Measurements from ENCODE around the gene MAP1LC3B2.

MAP1LC3B2 gene
- long read RNA-seq, donor 1, result 0 reads
- long read RNA-seq, donor 2, result 0 reads
- long read RNA-seq, donor 3, result 0 reads
- long read RNA-seq, donor 4, result 0 reads
- long read RNA-seq, donor 5, result 0 reads
- long read RNA-seq, donor 6, result 0 reads
- long read RNA-seq, donor 7, result 0 reads
- long read RNA-seq, donor 8, result 0 reads

DNA sequence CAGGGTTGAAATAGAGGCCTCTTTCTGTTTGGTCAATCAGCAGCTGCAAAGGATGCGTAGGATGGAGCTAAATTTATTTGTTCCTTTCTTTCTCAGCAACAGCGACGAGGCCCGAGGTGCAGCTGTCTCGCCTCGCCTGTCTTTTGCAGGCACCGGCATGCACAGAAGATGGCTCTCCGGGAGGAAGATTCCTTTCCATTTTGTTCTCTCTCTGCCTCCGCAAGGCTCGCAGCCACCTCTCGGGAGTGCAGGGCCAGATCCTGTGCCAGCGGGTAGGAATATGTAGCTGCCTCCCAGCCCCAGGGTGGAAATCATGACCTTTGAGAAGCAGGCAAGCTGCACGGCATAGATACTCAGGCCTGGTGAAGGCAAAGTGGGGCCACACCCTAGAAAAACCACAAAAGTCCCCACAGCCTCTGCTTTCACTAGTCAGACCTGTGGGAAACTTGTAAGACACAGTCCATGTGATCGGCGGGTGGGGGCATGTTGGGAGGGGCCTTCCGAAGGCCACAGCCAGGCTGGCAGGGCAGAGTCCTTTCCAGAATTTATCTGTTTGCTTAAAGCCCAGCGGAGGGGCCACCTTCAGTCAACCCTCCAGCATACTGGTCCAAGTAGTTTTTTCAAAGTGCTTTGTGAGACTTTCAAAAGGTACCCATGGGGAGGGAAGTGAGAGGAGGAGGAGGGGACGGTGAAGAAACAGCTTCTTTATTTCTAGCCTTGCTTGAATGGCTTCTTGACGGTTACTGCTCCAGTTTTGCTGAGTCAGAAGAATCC is at the start of gene MAP1LC3B2:
TSS of gene MAP1LC3B2 (plus strand) at position 220 of the 774 bp plus-strand sequence. CDS start 16,562 bp downstream, outside the sequence.
- DNase-seq, result peak; percentile 67

DNA sequence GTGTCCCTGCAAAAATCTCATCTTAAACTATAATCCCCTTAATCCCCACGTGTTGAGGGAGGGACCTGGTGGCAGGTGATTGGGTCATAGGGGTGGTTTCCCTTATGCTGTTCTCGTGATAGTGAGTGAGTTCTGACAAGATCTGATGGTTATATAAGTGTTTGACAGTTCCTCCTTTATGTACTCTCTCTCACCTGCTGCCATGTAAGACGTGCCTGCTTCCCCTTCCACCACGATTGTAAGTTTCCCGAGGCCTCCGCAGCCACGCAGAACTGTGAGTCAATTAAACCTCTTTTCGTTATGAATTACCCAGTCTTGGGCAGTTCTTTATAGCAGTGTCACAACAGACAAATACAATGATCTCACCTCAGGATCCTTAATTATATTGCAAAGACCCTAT is 45.2 kb upstream of the MAP1LC3B2 start:
- no peak for DNase-seq

DNA sequence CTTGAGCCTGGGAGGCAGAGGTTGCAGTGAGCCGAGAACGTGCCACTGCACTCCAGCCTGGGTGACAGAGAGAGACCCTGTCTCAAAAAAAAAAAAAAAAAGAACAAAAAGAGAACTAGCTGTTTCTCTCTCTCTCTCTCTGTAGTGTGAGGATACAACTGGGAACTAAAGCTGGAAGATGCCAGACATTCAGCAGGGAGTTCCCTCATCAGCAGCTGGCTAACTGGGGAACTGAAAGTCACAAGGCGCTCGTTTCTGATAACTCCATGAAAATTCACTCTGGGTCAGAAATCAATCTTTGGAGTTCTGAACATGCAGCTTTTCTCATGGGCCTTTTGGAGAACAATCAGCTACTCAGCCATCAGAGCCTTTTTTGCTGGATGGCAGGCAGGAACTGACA is 43.5 kb upstream of the MAP1LC3B2 start:
- DNase-seq, result no peak

DNA sequence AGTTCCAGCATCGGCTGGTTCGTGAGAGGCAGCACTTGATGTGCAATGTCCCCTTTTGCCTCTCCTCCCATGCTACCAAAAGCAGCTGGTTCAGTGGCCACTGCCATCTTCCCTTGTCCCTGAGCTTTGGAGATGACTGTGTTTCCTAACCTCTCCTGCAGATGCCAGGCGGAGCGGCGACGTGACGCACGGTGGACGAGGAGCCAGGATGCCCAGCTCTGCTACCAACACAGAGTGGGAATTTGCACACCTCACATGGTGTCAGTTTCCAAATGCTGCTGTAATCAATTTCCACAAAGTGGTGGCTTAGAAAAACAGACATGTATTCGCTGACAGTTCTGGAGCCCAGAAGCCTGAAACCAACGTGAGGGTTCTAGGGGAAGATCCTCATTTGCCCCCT is 42.5 kb upstream of the MAP1LC3B2 start:
- no peak for DNase-seq

DNA sequence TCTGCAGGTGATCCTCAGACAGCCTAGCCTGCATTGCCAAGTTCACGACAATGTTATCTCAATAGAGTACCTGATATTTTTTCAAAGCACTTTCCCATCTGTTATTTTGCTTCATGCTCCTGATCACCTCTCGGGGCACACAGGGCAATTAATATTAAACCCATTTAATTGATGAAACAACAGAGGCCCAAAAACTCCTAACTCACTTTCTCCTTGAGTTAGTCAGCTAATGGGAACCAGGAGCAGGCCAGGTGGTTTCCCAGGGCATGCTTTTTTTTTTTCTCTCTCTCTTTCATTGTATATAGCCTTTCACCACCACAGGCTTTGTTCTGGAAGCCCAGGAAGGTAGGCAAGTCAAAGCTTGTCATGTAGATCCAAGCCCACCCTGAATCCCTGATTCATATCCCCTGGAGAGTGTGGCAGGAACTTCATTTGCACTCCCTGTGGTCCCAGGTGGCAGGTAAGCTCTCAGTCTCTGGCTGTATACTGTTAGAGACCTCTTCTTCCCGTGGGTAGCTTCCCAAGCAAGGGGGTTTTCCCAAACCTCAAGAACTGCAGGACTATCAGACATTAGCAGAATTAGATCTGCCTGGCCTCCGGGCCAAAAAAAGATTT is 41.6 kb upstream of the MAP1LC3B2 start:
- no peak for DNase-seq

DNA sequence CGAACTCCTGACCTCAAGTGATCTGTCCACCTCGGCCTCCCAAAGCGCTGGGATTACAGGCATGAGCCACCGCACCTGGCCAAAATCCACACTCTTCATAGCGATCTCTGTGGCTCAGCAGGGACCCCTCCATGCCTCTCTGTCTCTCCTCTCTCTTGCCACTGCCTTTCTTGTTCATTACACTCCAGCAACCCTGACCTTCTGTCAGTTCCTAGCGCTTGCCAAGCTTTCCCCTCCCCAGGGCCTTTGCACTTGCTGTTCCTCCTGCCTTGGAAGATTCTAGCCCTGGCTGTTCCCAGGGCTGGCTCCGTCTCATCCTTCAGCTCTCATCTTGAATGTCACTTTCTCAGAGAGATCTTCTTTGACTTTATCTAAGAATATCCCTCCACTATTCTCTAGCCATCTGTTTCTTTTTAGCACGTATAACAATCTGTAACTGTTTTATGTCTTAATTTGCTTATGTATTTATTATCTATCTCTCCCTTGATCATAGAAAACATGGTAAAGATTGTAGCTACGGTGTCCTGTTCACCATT is 38.9 kb upstream of the MAP1LC3B2 start:
- DNase-seq, result no peak

DNA sequence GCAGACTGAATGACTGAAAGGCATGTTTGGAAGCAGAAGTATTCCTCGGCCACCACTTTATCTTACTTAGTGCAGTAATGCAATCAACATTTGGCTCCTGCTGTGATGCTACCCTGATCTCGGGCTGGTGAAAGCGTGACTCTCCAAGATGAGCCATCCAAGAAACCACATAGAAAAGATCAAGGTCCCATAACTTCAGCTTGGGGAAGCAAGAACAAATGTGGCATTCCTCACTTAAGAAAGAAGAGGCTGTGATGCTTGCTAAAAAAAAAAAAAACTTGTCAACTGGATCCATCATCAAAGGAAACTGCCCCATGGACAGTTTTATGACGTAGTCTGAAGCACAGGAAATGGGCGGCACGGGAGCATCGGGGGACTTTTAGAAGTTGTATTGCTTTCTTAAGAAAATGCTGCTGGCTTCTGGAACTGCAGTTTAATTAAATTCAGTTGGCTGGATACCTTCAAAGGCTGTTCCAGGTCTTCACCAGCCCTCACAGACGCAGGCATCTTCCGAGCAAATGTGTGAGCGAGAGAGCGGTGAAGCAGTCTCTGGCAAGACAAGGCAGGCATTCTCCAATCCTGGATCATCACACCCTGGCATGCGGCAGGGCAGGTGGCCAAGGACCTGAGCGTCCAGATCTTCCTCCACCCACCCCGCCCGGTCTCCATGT is 38.2 kb upstream of the MAP1LC3B2 start:
- DNase-seq, result no peak

DNA sequence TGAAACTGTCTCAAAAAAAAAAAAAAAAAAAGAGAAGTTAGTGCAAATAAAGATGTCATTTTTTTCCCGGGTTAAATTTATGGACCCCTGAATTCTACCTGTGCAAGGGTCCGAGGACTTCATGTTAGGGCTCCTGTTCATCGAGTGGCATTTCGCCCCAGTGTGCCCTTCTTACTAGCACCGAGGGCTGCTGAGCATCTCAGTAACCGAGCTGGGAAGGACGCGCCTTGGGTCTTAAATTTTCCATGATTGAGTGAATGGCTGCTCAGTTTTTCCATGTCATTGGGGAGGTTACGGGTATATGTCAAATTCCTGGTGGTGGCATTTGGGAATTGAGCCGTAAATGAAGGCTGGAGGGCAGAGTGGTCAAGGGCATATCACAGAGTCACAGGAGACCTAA is 34.9 kb upstream of the MAP1LC3B2 start:
- no peak for DNase-seq

DNA sequence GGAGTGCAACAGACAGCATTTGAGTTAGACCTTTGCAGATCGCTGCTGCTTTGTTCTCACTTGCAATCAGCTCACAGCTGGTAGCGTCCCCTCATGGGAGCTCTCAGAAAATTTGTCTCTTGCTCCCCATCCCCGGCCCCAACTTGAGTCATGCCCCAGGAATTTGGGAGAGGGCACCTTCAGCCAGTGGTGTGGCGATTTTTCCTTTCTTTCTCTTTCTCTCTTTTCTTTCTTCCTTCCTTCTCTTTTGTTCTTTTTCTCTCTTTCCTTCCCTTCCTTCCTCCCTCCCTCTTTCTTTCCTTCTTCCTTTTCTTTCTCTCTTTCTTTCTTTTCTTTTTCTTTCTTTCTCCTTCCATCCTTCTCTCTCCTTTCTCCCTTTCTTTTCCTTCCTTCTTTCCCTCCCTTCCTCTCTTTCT is 34.2 kb upstream of the MAP1LC3B2 start:
- no peak for DNase-seq

DNA sequence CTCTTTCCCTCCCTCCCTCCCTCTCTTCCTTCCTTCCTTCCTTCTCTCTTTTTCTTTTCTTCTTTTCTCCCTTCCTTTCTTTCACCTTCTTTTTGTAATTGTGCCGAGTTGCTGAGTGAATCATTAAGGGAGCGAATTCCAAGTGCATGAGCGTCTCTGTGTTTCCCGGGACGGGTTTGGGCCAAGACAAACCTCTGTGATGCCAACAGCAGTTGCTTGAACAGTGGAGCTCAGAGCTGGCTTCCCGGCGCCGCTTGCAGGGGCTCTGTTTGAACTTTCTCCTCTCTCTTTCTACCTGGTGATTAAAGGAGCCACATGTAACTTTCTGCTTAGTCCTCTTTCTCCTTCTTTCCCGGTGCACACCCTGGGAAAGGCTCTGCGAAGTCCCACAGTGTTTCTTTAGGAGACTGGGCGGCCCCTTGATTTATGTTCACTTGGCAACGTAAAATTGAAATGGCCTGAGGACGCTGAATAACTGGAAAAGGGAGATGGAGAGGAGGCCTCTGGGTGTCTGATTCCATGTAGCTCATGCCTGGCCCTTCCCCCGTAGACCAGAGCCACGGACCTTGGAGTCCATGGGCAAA is 33.7 kb upstream of the MAP1LC3B2 start:
- DNase-seq, result peak; percentile 72

DNA sequence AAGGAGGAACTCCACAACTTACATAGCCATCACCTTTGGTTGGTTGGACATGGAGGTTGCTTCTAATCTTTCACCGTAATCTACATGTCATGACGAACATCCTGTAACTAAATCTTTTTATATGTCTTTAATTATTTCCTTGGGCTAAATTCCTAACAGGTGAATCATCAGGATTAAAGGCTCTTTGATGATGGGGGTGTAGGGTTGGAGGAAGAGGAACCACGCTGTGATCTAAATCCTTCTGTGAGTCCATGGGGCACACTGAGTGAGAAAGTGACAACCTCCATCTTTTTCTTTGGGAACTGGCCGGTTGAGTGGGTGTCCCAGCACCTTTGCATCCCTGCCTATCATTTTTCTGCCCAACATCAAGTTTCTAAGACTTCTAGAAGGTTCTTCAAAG is 31.1 kb upstream of the MAP1LC3B2 start:
- DNase-seq, result no peak

DNA sequence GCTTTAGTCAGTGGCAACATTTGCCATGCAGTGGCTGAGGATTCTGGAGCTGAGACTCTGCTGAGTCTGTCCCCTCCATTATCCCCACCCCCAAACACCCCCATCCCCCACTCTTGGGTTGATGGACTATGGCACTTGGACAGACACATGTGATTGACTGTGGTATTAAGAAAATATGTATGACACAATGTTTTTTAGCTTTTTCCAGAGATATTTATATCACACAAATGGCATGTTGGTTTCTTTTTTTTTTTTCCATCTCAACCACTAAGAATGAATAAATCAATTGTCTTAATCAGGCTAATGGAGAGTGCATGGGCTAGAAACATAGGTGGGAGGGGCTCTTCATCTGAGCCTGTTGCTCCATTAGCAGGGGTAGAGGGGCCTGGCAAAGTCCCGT is 30.7 kb upstream of the MAP1LC3B2 start:
- no peak for DNase-seq

DNA sequence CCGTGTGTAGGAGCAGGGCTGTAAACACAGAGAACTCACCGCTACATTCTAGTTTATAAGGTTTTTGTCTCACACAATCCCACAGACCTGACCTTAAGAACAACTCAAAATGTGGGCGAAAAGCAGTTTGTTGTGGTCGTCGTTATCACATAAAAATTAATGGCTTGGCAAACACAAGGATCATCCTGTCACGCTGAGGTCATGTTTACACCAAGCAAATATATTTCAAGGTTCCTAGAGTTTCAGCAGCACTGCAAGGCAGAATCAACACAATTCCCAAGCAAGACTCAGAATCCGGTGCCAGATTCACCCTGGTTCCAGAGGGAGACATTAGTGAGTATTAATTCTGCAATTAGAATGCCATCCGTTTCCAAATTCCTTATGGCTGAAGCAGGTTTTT is 30.1 kb upstream of the MAP1LC3B2 start:
- no peak for DNase-seq

DNA sequence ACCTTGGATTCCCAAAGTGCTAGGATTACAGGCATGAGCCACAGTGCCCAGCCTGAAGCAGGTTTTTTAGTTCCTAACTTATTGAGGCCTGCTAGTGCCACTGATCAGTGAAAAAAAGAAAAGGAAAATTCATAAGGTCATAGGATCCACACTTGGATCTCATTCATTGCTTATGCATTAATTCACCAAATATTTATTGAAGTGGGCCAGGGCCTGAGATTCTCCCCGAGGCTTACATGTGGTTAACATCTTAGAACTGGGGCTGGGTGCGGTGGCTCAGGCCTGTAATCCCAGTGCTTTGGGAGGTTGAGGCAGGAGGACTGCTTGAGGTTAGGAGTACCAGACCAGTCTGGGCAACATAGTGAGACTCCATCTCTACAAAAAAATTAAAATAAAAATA is 29.5 kb upstream of the MAP1LC3B2 start:
- no peak for DNase-seq

DNA sequence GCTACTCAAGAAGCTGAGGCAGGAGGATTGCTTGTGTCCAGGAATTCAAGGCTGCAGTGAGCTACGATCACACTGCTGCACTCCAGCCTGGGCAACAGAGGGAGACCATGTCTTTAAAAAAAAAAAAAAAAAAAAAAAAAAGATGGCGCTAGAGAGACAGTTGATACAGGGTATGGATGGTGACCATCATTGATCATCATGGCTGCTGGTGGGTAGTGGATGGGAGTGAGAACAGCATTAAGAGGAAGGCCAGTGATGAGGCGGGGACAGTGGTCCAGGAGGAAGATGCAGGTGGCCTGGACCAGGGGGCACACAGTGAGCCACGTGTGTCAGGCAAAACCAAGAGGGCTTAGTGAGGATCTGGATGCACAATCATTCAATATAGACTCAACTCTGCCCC is 26.8 kb upstream of the MAP1LC3B2 start:
- DNase-seq, result no peak

DNA sequence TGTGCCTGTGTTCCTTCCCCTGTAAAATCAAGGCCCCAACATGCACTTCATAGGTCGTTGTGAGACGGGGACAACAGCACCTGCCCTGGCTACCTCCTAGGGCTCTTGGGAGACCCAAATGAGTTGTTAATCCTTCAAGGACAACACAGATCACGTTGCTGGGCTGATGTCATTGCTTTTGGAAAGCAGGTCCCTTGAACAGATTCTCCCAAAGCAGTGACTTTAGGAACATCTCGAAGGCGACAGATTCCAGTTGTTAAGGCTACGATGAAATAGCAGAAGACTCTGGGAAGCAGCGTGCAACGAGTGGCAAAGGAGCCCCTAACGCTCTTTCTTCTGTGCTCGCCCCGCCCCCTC is 26.2 kb upstream of the MAP1LC3B2 start:
- DNase-seq, result peak; percentile 71

DNA sequence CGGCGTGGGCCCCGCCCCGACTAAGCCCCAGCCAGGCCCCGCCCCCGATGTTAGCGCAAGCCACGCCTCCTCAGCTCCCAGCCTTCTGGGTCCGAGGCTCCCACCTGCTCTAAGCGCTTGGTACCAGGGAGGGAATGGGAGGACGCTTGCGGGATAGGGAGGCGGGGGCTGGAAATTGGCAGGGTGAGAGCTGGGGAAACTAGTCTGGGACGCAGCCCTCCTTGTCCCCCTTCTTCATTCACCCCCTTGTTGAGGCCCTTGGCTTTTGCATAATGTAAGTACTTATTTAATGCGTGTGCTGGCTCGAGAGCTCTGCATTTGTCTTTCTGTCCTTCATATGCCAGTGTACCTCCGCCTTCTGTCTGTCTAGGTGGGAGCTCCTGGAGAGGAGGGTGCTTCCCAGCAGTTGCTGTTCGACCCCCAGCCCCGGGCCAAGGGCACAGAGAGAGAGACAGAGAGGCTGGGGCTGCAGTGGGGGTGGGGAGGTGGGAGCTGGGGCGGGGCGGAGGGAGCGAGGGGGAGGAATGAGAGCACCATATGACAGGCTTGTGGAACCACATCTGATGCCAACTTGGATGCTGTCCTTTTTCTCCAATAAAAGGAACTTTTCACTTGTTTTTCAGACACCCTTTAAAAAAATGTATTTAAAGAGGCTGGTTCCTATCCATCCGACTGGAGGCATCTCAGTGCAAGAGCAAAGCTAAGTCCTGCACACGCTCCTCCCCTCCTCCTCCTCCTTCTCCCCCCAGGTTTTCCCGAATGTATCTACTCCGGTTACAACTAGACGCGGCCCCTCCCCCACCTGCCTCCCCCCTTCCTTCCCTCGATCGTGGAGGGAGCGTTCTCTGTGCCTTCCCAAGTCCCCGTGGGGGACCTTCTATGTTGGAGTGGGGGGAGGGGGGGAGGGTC is 25.6 kb upstream of the MAP1LC3B2 start:
- peak; percentile 81 for DNase-seq

DNA sequence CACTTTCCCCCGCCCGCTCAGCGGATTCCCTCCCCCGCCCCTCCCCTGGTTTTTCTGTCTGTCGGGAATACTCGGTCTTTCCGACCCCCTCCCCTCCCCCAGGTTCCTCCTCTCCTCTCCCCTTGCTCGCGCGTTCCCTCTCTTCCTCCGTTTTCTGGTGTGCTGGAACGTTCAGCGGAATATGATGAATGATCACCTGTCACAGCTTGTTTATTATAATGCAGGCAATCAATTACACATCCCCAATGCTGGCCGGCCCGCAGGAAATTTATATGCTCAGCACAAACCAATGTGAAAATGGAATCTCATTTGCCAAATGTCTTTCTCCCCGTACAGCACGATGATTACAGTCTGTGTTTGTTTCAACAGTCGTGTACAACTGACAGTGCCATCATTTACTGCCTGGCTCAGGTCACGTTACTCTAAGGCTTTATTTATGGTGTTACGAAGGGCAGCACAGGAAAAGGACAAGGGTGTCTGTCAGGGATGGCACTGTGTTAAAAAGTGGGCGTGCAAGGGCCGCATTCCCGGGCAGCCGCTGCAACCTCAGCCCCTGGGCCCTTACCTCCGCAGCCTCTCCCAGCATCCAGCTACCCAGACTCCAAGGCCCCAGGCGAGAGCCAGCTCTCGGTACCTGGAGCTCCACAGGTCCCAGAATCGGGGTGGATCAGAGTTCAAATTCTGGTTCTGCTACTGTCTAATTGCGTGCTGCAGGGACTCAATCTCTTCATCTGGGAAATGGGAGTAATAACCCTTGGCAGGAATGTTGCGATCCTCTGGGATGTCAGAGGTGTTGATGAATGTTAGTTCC is 24.7 kb upstream of the MAP1LC3B2 start:
- peak; percentile 80 for DNase-seq

DNA sequence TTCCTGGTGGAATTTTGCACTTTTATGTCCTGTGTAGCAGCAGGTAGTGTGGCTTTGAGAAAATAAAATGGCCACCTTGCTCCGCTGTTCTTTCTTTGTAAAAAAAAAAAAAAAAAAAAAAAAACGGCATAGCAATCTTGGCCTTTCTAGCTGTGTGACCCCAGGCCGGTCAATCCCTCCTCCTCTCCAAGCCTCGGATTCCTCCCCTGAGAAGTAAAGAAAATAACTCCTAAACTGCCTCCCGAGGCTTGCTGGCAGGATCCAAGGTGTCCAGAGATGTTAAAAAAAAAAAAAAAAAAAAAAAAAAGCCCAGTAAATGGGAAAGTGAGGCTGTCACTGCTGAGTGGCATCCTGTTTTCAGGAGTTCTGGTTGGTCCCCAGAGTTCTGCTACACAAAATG is 23.9 kb upstream of the MAP1LC3B2 start:
- no peak for DNase-seq

DNA sequence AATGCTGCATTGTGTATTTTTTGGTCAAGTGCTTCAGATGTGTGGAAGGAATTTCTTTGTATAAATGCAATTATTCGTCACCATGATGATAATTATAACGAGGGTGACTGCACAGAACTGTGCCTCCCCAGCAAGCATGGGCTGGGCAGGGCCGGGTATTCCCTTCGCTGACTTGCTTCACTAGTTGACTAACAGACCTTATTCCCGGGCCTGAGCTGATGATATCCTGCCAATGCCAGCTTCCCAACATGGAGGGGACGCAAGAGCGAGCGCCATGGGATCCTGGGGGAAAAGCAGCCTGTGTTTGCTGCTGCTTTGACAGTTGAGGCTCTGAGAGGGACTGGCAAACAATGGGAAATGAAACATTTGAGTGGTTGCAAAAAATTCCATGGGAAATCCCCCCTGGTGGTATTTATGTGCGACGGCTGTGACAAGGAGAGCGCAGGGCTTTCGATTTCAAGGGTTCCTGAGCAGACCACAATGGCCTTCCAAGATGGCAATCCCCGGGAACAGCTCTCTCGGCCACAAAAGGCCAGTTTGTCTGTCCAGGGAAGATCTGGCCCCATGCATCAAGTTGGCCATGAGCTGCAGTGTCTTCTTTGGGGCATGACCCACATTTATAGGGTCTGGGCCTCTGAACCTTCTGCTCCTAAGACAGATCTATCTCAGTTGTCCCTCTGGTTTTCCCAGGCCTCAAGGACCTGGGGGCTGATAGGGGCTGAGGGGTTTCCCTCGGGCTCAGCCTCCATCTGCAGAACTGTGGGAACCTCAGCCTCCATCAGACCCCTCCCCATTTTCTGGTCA is 21.9 kb upstream of the MAP1LC3B2 start:
- DNase-seq, result no peak

Measured in right kidney (tissue), 9 donors.